ENCODE data around the gene PTH2R. TPM values are rescaled to one million over a fixed set of nuclear protein-coding genes. Genes with fewer than 3 reads are reported as not detected.

Gene PTH2R
- total and polyA plus RNA-seq, 2 experiments from 2014 or later = not detected

GRCh38 chr2:208488686-208489564, 82.3 kb downstream of the PTH2R start:
- in situ Hi-C loops (cut with MboI) = no loop called here
- TF ChIP-seq EZH2phosphoT487 (IDR thresholded peaks at IDR 0.05; ENCODE audit: insufficient read depth, low read depth) (no peak), EZH2 (IDR thresholded peaks at IDR 0.05; ENCODE audit: insufficient read depth, poor library complexity, severe bottlenecking) (no peak)
- no peak overlapping the region for H3K4me2 ChIP-seq (ENCODE audit: unreplicated experiment)
- H3K4me1 ChIP-seq (ENCODE audit: insufficient read depth) = no peaks in the 10 kb centered on the region
- H3F3A ChIP-seq (ENCODE audit: insufficient read depth) = no peaks in the 10 kb centered on the region
- no peaks in the 10 kb centered on the region for H4K20me1 ChIP-seq (ENCODE audit: insufficient read depth)
- H3K4me3 ChIP-seq = no peak overlapping the region
- no peak overlapping the region for H3K27ac ChIP-seq
- H3K36me3 ChIP-seq (ENCODE audit: low read depth) = no peaks in the 10 kb centered on the region
- no peaks in the 10 kb centered on the region for H3K79me2 ChIP-seq (ENCODE audit: insufficient read depth)
- no peaks in the 10 kb centered on the region for H3K9me3 ChIP-seq (ENCODE audit: low read depth)
- 23 to 31% methylated on average over 12 of the region's 12 CpGs for WGBS, 2 experiments (ENCODE audit: low coverage in 1 of 2, low lambda C conversion rate in 2 of 2, missing lambda C conversion rate in 2 of 2)
- no peaks in the 10 kb centered on the region for H3K27me3 ChIP-seq (replicated peaks; ENCODE audit: insufficient read depth)
- no peak for DNase-seq
- no peaks in the 10 kb centered on the region for H3K9me2 ChIP-seq (ENCODE audit: insufficient read depth)
- H3K9ac ChIP-seq = no peak overlapping the region
- H2AFZ ChIP-seq = no peak overlapping the region

DNA sequence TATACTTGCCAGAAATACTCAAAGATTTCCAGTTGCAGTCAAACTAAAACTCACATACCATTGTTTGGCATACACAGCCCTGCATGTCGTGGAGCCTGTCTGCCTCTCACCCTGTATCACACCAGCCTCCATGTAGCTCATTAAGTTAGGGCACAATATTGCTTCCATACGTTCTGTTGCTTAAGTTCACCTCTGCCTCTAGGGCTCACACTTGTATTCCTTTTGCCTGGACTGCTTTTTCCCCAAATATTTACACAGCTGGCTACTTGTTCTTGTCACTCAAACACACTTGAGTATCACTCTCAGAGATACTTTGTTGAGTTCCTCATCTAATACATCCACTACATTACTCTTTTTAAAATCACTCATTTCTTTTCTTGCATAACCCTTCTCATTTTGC, 83.1 kb downstream of the PTH2R start:
- Histone ChIP-seq H2AFZ (no peak overlapping the region), H3K4me2 (ENCODE audit: unreplicated experiment) (no peak overlapping the region), H3F3A (ENCODE audit: insufficient read depth) (no peaks in the 10 kb centered on the region), H3K36me3 (ENCODE audit: low read depth) (no peaks in the 10 kb centered on the region), H3K4me3 (no peak overlapping the region), H3K4me1 (ENCODE audit: insufficient read depth) (no peaks in the 10 kb centered on the region), H4K20me1 (ENCODE audit: insufficient read depth) (no peaks in the 10 kb centered on the region), H3K27me3 (replicated peaks; ENCODE audit: insufficient read depth) (no peaks in the 10 kb centered on the region), H3K27ac (no peak overlapping the region), H3K79me2 (ENCODE audit: insufficient read depth) (no peaks in the 10 kb centered on the region), H3K9me3 (ENCODE audit: low read depth) (no peaks in the 10 kb centered on the region), H3K9ac (no peak overlapping the region), H3K9me2 (ENCODE audit: insufficient read depth) (no peaks in the 10 kb centered on the region)
- DNase-seq = no peak
- 0 to 3% methylated on average over 2 of the region's 2 CpGs for WGBS, 2 experiments (ENCODE audit: low coverage in 1 of 2, low lambda C conversion rate in 2 of 2, missing lambda C conversion rate in 2 of 2)
- TF ChIP-seq EZH2 (IDR thresholded peaks at IDR 0.05; ENCODE audit: insufficient read depth, poor library complexity, severe bottlenecking) (no peak), EZH2phosphoT487 (IDR thresholded peaks at IDR 0.05; ENCODE audit: insufficient read depth, low read depth) (no peak)
- in situ Hi-C loops (cut with MboI) = no loop called here

DNA sequence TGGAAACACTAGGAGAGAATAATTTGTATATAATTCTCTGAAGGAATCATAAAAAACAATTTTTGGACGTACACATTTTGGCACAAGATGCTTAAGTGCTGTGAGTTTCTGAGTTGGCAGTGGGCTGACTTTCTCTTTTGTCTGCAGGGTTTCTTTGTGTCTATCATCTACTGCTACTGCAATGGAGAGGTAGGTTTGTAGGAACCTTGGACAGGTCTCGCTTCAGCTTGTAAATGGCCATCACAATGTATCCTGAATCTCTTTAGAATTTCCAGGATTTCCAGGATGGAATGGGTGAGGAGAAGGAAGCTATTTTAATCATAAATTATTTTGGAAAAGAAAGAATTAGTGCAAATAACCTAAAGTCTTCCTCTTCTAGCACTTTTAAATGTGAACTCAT, 83.9 kb downstream of the PTH2R start:
- Histone ChIP-seq H3K27me3 (replicated peaks; ENCODE audit: insufficient read depth) (no peaks in the 10 kb centered on the region), H3K4me1 (ENCODE audit: insufficient read depth) (no peaks in the 10 kb centered on the region), H3K79me2 (ENCODE audit: insufficient read depth) (no peaks in the 10 kb centered on the region), H4K20me1 (ENCODE audit: insufficient read depth) (no peaks in the 10 kb centered on the region), H3F3A (ENCODE audit: insufficient read depth) (no peaks in the 10 kb centered on the region), H2AFZ (no peak overlapping the region), H3K9me2 (ENCODE audit: insufficient read depth) (no peaks in the 10 kb centered on the region), H3K27ac (no peak overlapping the region), H3K9ac (no peak overlapping the region), H3K36me3 (ENCODE audit: low read depth) (no peaks in the 10 kb centered on the region), H3K9me3 (ENCODE audit: low read depth) (no peaks in the 10 kb centered on the region), H3K4me2 (ENCODE audit: unreplicated experiment) (no peak overlapping the region), H3K4me3 (no peak overlapping the region)
- no peak for TF ChIP-seq EZH2 (IDR thresholded peaks at IDR 0.05; ENCODE audit: insufficient read depth, poor library complexity, severe bottlenecking)
- TF ChIP-seq EZH2phosphoT487 (IDR thresholded peaks at IDR 0.05; ENCODE audit: insufficient read depth, low read depth) = no peak
- in situ Hi-C loops (cut with MboI) = no loop called here
- DNase-seq = no peak
- 26 to 27% methylated on average over 2 of the region's 2 CpGs for WGBS, 2 experiments (ENCODE audit: low coverage in 1 of 2, low lambda C conversion rate in 2 of 2, missing lambda C conversion rate in 2 of 2)

DNA sequence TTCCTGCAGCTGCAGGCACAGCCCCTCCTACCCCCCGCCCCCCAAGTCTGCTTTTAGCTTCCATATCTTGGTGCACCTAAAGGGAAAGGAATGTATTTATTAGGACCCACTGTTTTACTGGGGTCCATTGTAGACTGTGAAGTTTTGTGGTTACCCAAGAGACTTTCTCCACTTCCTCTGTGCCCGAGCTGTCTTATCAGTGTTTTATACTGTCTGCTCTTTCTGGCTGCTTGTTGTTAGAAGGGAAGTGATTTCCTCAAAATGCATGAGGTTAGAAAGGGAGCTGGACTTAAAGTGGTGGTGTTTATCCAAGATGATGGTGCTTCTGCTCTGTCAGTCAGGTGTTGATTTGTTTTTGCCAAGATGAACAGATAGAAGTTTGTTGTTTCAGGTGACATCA, 85.0 kb downstream of the PTH2R start:
- no peaks in the 10 kb centered on the region for H3F3A ChIP-seq (ENCODE audit: insufficient read depth)
- no peaks in the 10 kb centered on the region for H3K9me2 ChIP-seq (ENCODE audit: insufficient read depth)
- no peak for DNase-seq
- H3K9ac ChIP-seq = no peak overlapping the region
- no peaks in the 10 kb centered on the region for H4K20me1 ChIP-seq (ENCODE audit: insufficient read depth)
- no peak for TF ChIP-seq EZH2phosphoT487 (IDR thresholded peaks at IDR 0.05; ENCODE audit: insufficient read depth, low read depth)
- no peak for TF ChIP-seq EZH2 (IDR thresholded peaks at IDR 0.05; ENCODE audit: insufficient read depth, poor library complexity, severe bottlenecking)
- WGBS, 2 experiments (ENCODE audit: low coverage in 1 of 2, low lambda C conversion rate in 2 of 2, missing lambda C conversion rate in 2 of 2) = 5 to 6% methylated on average over 2 of the region's 2 CpGs
- in situ Hi-C loops (cut with MboI) = no loop called here
- no peaks in the 10 kb centered on the region for H3K9me3 ChIP-seq (ENCODE audit: low read depth)
- no peaks in the 10 kb centered on the region for H3K27me3 ChIP-seq (replicated peaks; ENCODE audit: insufficient read depth)
- no peak overlapping the region for H3K4me2 ChIP-seq (ENCODE audit: unreplicated experiment)
- H3K4me1 ChIP-seq (ENCODE audit: insufficient read depth) = no peaks in the 10 kb centered on the region
- H2AFZ ChIP-seq = no peak overlapping the region
- no peak overlapping the region for H3K27ac ChIP-seq
- H3K4me3 ChIP-seq = no peak overlapping the region
- no peaks in the 10 kb centered on the region for H3K36me3 ChIP-seq (ENCODE audit: low read depth)
- H3K79me2 ChIP-seq (ENCODE audit: insufficient read depth) = no peaks in the 10 kb centered on the region
